ENCODE data around the gene LTBP2. TPM values are rescaled to one million over a fixed set of nuclear protein-coding genes. Genes with fewer than 3 reads are reported as not detected.
A peak's percentile ranks its signal among the peaks of the same experiment; 100 is the strongest.

Gene LTBP2
- total and polyA plus RNA-seq, 2 donors, result 6.8 to 26.7 TPM

GRCh38 chr14:74614508-74615495, 2.8 kb upstream of the LTBP2 start:
- 81% methylated on average over 8 of the region's 8 CpGs for WGBS
- no peak for DNase-seq (ENCODE audit: extremely low spot score)
- H3K4me3 ChIP-seq (ENCODE audit: low read depth, low read length), result no peak overlapping the region
- no peaks in the 10 kb centered on the region for H3K36me3 ChIP-seq (ENCODE audit: insufficient read depth)
- no peak overlapping the region for H3K27ac ChIP-seq (ENCODE audit: low read depth)
- peaks cover 2% of the 10 kb centered on the region for H3K4me1 ChIP-seq (ENCODE audit: insufficient read depth)

GRCh38 chr14:74613211-74613914, 1.3 kb upstream of the LTBP2 start:
- Histone ChIP-seq H3K27ac (ENCODE audit: low read depth) (no peak overlapping the region), H3K4me1 (ENCODE audit: insufficient read depth) (peaks cover 2% of the 10 kb centered on the region), H3K36me3 (ENCODE audit: insufficient read depth) (no peaks in the 10 kb centered on the region), H3K4me3 (ENCODE audit: low read depth, low read length) (no peak overlapping the region)
- 79% methylated on average over 16 of the region's 16 CpGs for WGBS
- DNase-seq (ENCODE audit: extremely low spot score), result no peak

- Histone ChIP-seq H3K36me3 (ENCODE audit: insufficient read depth) (no peaks in the 10 kb centered on the region), H3K4me1 (ENCODE audit: insufficient read depth) (peaks cover 2% of the 10 kb centered on the region), H3K27ac (ENCODE audit: low read depth) (no peak overlapping the region), H3K4me3 (ENCODE audit: low read depth, low read length) (peak overlapping the region; percentile 59)
- no peak for DNase-seq (ENCODE audit: extremely low spot score)
- 5% methylated on average over 69 of the region's 69 CpGs for WGBS
These were observed 449 bp upstream of the LTBP2 start for GRCh38 chr14:74612350-74613021.

- H3K4me3 ChIP-seq (ENCODE audit: low read depth, low read length), result peak overlapping the region; percentile 59
- no peaks in the 10 kb centered on the region for H3K36me3 ChIP-seq (ENCODE audit: insufficient read depth)
- H3K27ac ChIP-seq (ENCODE audit: low read depth), result no peak overlapping the region
- WGBS, result 33% methylated on average over 65 of the region's 65 CpGs
- DNase-seq (ENCODE audit: extremely low spot score), result no peak
- H3K4me1 ChIP-seq (ENCODE audit: insufficient read depth), result peaks cover 2% of the 10 kb centered on the region
These were observed 979 bp downstream of the LTBP2 start for GRCh38 chr14:74610866-74611649.

GRCh38 chr14:74610199-74610865, 1.7 kb downstream of the LTBP2 start:
- 87% methylated on average over 26 of the region's 26 CpGs for WGBS
- H3K27ac ChIP-seq (ENCODE audit: low read depth), result no peak overlapping the region
- H3K4me1 ChIP-seq (ENCODE audit: insufficient read depth), result peaks cover 2% of the 10 kb centered on the region
- H3K36me3 ChIP-seq (ENCODE audit: insufficient read depth), result no peaks in the 10 kb centered on the region
- DNase-seq (ENCODE audit: extremely low spot score), result no peak
- no peak overlapping the region for H3K4me3 ChIP-seq (ENCODE audit: low read depth, low read length)

- Histone ChIP-seq H3K4me1 (ENCODE audit: insufficient read depth) (peaks cover 2% of the 10 kb centered on the region), H3K4me3 (ENCODE audit: low read depth, low read length) (no peak overlapping the region), H3K27ac (ENCODE audit: low read depth) (no peak overlapping the region), H3K36me3 (ENCODE audit: insufficient read depth) (no peaks in the 10 kb centered on the region)
- WGBS, result 62% methylated on average over 4 of the region's 4 CpGs
- DNase-seq (ENCODE audit: extremely low spot score), result no peak
These were observed 2.3 kb downstream of the LTBP2 start for GRCh38 chr14:74609721-74610120.

- H3K27ac ChIP-seq (ENCODE audit: low read depth), result no peak overlapping the region
- DNase-seq (ENCODE audit: extremely low spot score), result no peak
- H3K4me3 ChIP-seq (ENCODE audit: low read depth, low read length), result no peak overlapping the region
- WGBS, result 64% methylated on average over 4 of the region's 4 CpGs
- H3K4me1 ChIP-seq (ENCODE audit: insufficient read depth), result peaks cover 2% of the 10 kb centered on the region
- H3K36me3 ChIP-seq (ENCODE audit: insufficient read depth), result no peaks in the 10 kb centered on the region
These were observed 3.0 kb downstream of the LTBP2 start for GRCh38 chr14:74608959-74609611.

GRCh38 chr14:74606727-74607126, 5.3 kb downstream of the LTBP2 start:
- 94% methylated on average over 3 of the region's 3 CpGs for WGBS
- H3K4me3 ChIP-seq (ENCODE audit: low read depth, low read length), result no peak overlapping the region
- no peaks in the 10 kb centered on the region for H3K36me3 ChIP-seq (ENCODE audit: insufficient read depth)
- peaks cover 2% of the 10 kb centered on the region for H3K4me1 ChIP-seq (ENCODE audit: insufficient read depth)
- no peak overlapping the region for H3K27ac ChIP-seq (ENCODE audit: low read depth)
- no peak for DNase-seq (ENCODE audit: extremely low spot score)

GRCh38 chr14:74605531-74606223, 6.4 kb downstream of the LTBP2 start:
- no peak for DNase-seq (ENCODE audit: extremely low spot score)
- 74% methylated on average over 5 of the region's 5 CpGs for WGBS
- H3K4me1 ChIP-seq (ENCODE audit: insufficient read depth), result no peaks in the 10 kb centered on the region
- no peak overlapping the region for H3K27ac ChIP-seq (ENCODE audit: low read depth)
- no peaks in the 10 kb centered on the region for H3K36me3 ChIP-seq (ENCODE audit: insufficient read depth)
- no peak overlapping the region for H3K4me3 ChIP-seq (ENCODE audit: low read depth, low read length)

- 53% methylated on average over 8 of the region's 8 CpGs for WGBS
- H3K36me3 ChIP-seq (ENCODE audit: insufficient read depth), result no peaks in the 10 kb centered on the region
- no peak overlapping the region for H3K27ac ChIP-seq (ENCODE audit: low read depth)
- DNase-seq (ENCODE audit: extremely low spot score), result no peak
- H3K4me3 ChIP-seq (ENCODE audit: low read depth, low read length), result no peak overlapping the region
- no peaks in the 10 kb centered on the region for H3K4me1 ChIP-seq (ENCODE audit: insufficient read depth)
These were observed 7.1 kb downstream of the LTBP2 start for GRCh38 chr14:74604911-74605310.

GRCh38 chr14:74604157-74604556, 7.9 kb downstream of the LTBP2 start:
- no peaks in the 10 kb centered on the region for H3K36me3 ChIP-seq (ENCODE audit: insufficient read depth)
- H3K27ac ChIP-seq (ENCODE audit: low read depth), result no peak overlapping the region
- H3K4me3 ChIP-seq (ENCODE audit: low read depth, low read length), result no peak overlapping the region
- no peak for DNase-seq (ENCODE audit: extremely low spot score)
- no peaks in the 10 kb centered on the region for H3K4me1 ChIP-seq (ENCODE audit: insufficient read depth)
- 88% methylated on average over 7 of the region's 7 CpGs for WGBS

- no peak for DNase-seq (ENCODE audit: extremely low spot score)
- Histone ChIP-seq H3K4me3 (ENCODE audit: low read depth, low read length) (no peak overlapping the region), H3K4me1 (ENCODE audit: insufficient read depth) (no peaks in the 10 kb centered on the region), H3K27ac (ENCODE audit: low read depth) (no peak overlapping the region), H3K36me3 (ENCODE audit: insufficient read depth) (no peaks in the 10 kb centered on the region)
- WGBS, result 81% methylated on average over 11 of the region's 11 CpGs
These were observed 10.1 kb downstream of the LTBP2 start for GRCh38 chr14:74601982-74602381.

Measured in urinary bladder (tissue), 4 donors.